Right lobe of liver (tissue), 6 donors: ENCODE results near the gene KCNQ2. TPM values are rescaled to one million over a fixed set of nuclear protein-coding genes. Genes with fewer than 3 reads are reported as not detected.

Source experiments
- ATAC-seq, 4 donors: fragments of 200-7000 bp; cut with Tn5 transposase; one replicate each; pipeline ENCODE4 v1.9.1; 2020; ENCODE audit warnings: mild to moderate bottlenecking in 4 of 4, moderate library complexity in 4 of 4
- DNase-seq, 3 donors: peaks; one replicate each; pipeline ENCODE4 v3.0.0-alpha.2; 2020
- H3K27ac ChIP-seq, 3 donors: fragments of 200-600 bp; one replicate each; pipeline ENCODE4 v1.8.0; 2022
- H3K27me3 ChIP-seq, 2 donors: fragments of 200-600 bp; one replicate each; pipeline ENCODE4 v1.8.0; 2022
- H3K36me3 ChIP-seq, 4 donors: fragments of 200-600 bp; sonication (generic) in 1 of 4; one replicate each; pipeline versions ENCODE4 v1.5.1 to v1.8.0; 2017 to 2022; ENCODE audit warnings: control low read depth in 1 of 4
- H3K4me1 ChIP-seq, 4 donors: fragments of 200-600 bp; sonication (generic) in 1 of 4; one replicate each; pipeline versions ENCODE4 v1.5.1 to v1.8.0; 2017 to 2022; ENCODE audit warnings: control low read depth in 1 of 4
- H3K4me3 ChIP-seq, 3 donors: fragments of 200-600 bp; one replicate each; pipeline ENCODE4 v1.8.0; 2022
- H3K9me3 ChIP-seq, 4 donors: fragments of 200-600 bp; sonication (generic) in 1 of 4; one replicate each; pipeline versions ENCODE4 v1.5.1 to v1.8.0; 2017 to 2022; ENCODE audit warnings: control low read depth in 1 of 4
- POLR2A ChIP-seq: fragments of 450-650 bp; IDR thresholded peaks from one replicate; pipeline ENCODE4 v1.6.1; 2017; ENCODE audit warnings: antibody characterized with exemption, mild to moderate bottlenecking
- WGBS: methylation state at CpG from one replicate; pipeline ENCODE4 v1.1.6; 2018; ENCODE audit warnings: low coverage, low lambda C conversion rate; ENCODE audit not compliant: insufficient coverage; ENCODE audit errors: missing lambda C conversion rate; 5-methylcytosine and 5-hydroxymethylcytosine counted together
- intact Hi-C, 2 donors: fragments of 100-400 bp; cut with DNase I; formaldehyde crosslinking; loops; one replicate each; pipeline versions ENCODE4 v1.11.2 to v1.14.1; 2022
- total RNA-seq, 6 experiments: library from RNA; depleted of rRNA in 2 of 6; stranded (reverse); fragments of >200 nt in 2 of 6; fragmentation: NEBNext Ultra II Directional in 3 of 6; extraction: Animal tissue kit (Norgen Biotek cat#: 25700) in 3 of 6; gene quantifications; one replicate each; pipeline versions ENCODE4 v1.1.0 to v1.2.4, GENCODE V29; 2016 to 2023
- TF ChIP-seq, protein P1 (sequence below), 4 donors: fragments of 200-600 bp in 3 of 4; fragments of 450-650 bp in 1 of 4; IDR thresholded peaks; one replicate each; pipeline versions ENCODE4 v1.5.1 to v1.8.0; 2016 to 2022; ENCODE audit warnings: antibody characterized with exemption in 4 of 4, mild to moderate bottlenecking in 2 of 4
- donor health status: DM: no; HTN: yes; CAD: no.
- donor health status: DM: no; HTN: no; CAD: no.
- donor health status: DM: no; HTN: no; CAD: no.
- donor health status: DM: no; HTN: yes; CAD: no.
- donor health status: DM: no; HTN: yes; CAD: no.

KCNQ2 gene
- total RNA-seq, 6 experiments from 2014 or later, result not detected

DNA sequence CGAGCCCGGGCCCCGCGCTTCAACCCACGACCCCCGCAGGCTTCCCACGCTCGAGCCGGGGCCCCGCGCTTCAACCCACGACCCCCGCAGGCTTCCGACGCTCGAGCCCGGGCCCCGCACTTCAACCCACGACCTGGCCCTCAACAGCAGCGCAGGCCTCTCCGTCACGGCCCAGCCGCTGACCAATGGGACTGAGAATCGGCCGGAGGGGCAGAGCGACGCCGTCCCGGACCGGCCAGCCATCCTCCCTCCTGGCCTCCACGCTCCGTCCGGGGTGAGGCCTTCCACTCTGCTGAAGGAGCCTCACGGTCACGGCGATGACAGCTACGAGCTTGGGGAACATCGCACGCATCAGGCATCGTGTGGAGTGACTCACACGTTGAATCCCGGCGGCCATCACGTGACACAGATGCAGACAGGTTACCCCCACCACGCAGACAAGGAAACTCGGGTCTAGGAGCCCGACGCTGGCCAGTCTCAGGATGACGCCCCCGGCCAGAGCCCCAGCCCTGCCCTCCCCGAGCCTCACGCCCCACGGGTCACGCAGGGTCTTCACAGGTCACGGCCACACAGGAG, 6.1 kb downstream of the KCNQ2 start:
- no peak for DNase-seq
- no peak for TF ChIP-seq POLR2A
- TF ChIP-seq, protein P1, sequence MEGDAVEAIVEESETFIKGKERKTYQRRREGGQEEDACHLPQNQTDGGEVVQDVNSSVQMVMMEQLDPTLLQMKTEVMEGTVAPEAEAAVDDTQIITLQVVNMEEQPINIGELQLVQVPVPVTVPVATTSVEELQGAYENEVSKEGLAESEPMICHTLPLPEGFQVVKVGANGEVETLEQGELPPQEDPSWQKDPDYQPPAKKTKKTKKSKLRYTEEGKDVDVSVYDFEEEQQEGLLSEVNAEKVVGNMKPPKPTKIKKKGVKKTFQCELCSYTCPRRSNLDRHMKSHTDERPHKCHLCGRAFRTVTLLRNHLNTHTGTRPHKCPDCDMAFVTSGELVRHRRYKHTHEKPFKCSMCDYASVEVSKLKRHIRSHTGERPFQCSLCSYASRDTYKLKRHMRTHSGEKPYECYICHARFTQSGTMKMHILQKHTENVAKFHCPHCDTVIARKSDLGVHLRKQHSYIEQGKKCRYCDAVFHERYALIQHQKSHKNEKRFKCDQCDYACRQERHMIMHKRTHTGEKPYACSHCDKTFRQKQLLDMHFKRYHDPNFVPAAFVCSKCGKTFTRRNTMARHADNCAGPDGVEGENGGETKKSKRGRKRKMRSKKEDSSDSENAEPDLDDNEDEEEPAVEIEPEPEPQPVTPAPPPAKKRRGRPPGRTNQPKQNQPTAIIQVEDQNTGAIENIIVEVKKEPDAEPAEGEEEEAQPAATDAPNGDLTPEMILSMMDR (IDR thresholded peaks at IDR 0.05), result no peak
- ATAC-seq, result no peak
- WGBS, result 55% methylated on average over 20 of the region's 55 CpGs
- Histone ChIP-seq H3K36me3 (no peaks in the 10 kb centered on the region), H3K27ac (no peak overlapping the region), H3K9me3 (no peaks in the 10 kb centered on the region), H3K27me3 (peaks cover 0 to 7% of the 10 kb centered on the region in 2 donors), H3K4me3 (no peak overlapping the region), H3K4me1 (no peaks in the 10 kb centered on the region)
- intact Hi-C loops, result no loop called here

DNA sequence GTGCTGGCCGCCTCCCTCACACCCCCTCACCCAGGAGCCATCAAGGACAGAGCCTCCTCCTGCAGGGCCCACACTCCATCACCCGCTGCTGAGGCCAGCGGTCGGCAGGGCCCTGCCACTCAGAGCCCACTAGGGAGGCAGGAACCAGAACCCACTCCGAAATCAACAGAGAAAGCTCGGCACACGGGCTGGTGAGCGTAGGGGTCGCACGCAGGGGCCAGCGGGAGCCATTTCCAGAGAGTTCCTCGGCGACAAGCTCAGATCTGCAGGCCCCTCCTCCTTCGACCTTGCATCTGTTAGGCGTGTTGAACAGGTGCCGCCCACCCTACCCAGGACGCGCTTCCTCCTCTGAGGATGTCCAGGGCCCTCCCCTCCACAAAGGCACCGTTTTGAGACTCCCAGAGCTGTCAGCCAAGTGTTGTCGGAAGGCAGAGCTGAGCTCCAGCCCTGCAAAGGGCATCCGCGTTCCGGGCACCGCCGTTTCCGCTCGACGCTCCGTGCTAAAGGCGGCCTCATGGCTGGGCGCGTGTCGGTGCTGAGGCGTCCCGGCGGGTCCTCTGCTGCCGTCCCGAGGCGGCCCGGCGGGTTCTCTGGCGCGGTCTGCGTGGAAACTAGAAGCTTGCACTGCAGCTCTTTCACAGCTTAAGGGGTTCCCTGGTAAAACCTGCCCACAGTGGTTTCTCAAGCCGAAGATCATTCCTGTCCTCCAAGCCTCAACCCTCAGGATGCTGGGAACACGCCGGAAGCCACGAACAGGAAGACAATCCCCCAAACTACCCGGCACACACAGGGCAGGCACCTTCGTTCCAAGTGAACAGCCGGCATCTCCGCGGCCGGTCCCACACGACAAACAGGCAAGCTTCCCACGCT, 6.8 kb downstream of the KCNQ2 start:
- no peaks in the 10 kb centered on the region for H3K27me3 ChIP-seq
- no peak for DNase-seq
- 73% methylated on average over 5 of the region's 56 CpGs for WGBS

DNA sequence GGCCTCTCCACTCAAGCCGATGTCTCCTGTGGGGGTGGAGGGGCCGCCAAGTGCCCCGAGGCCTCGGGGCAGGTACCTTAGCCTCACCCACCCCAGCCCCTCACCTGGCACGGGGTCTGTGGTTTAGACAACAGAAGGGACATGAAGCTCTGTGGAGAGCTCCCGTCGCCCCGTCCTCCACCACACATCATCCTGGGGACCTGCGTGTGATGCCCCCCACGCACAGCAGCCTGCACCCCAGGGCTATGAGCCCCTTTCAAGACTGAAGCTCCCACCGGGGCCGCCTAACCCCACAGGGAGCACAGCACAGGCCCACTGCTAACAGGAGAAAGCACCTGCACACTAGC, 8.2 kb downstream of the KCNQ2 start:
- Histone ChIP-seq H3K4me1 (no peaks in the 10 kb centered on the region), H3K36me3 (no peaks in the 10 kb centered on the region), H3K27me3 (no peaks in the 10 kb centered on the region), H3K4me3 (no peak overlapping the region), H3K27ac (no peak overlapping the region), H3K9me3 (no peaks in the 10 kb centered on the region)
- intact Hi-C loops, result no loop called here
- ATAC-seq, result no peak
- no peak for DNase-seq
- no CpG with 5 or more reads among the region's 12 CpGs for WGBS
- TF ChIP-seq, protein P1 (IDR thresholded peaks at IDR 0.05), result no peak
- no peak for TF ChIP-seq POLR2A

More for the DNA sequence above, 6.8 kb downstream of the KCNQ2 start:
- intact Hi-C loops, result no loop called here
- H3K27ac ChIP-seq, result no peak overlapping the region
- H3K4me1 ChIP-seq, result no peaks in the 10 kb centered on the region
- H3K9me3 ChIP-seq, result no peaks in the 10 kb centered on the region
- no peak overlapping the region for H3K4me3 ChIP-seq
- TF ChIP-seq, protein P1 (IDR thresholded peaks at IDR 0.05), result no peak
- no peak for TF ChIP-seq POLR2A
- no peak for ATAC-seq
- H3K36me3 ChIP-seq, result no peaks in the 10 kb centered on the region

DNA sequence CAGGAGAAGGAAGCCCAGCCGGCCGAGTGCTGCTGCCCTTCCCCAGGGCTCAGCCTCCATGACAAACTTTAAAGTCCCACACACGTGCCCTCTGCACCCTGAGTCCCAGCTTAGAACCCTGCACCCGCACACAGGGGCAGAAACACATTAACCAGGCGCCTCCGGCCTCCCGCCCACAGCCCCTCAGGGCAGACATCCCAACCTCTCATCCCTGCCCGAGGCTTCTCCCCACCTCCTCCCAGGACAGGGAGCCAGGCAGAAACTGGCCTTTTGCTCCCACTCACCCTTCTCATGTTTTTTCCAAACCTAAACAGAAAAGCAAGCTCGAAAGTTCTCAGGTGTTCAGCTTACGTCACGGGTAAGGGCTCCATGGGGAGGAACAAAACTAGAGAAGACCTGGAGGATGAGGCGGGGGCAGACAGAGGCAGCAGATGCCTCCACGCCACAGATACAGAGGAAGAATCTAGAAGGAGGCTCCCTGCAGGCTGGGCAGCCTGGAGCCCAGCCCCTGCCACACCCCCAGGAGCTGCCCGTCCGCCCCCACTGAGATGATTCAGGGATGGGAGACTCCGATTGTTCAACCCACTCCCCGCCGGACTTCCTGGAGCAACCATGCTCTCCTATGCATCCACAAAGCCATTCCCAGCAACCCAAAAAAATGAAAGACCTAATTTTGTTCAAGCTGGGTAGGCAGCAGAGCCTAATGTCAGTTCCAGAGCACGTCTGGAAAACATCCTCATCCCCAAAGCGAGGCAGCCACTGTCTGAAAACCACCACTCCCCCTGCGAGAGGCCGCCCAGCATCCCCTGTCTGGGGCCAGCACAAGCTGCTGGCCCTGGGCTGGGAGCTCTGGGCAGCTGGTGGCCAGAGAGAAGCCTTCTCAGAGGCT, 8.8 kb downstream of the KCNQ2 start:
- H3K4me3 ChIP-seq, result no peak overlapping the region
- H3K36me3 ChIP-seq, result no peaks in the 10 kb centered on the region
- intact Hi-C loops, result no loop called here
- DNase-seq (no peak), ATAC-seq (no peak)
- H3K27ac ChIP-seq, result no peak overlapping the region
- 25% methylated on average over 16 of the region's 22 CpGs for WGBS
- H3K4me1 ChIP-seq, result no peaks in the 10 kb centered on the region
- H3K27me3 ChIP-seq, result no peaks in the 10 kb centered on the region
- H3K9me3 ChIP-seq, result no peaks in the 10 kb centered on the region
- no peak for TF ChIP-seq POLR2A
- TF ChIP-seq, protein P1 (IDR thresholded peaks at IDR 0.05), result no peak
